ENCODE measurements around the gene GCNT1.
"Not testable (repeated sequence)": the region's sequence is repeated elsewhere in the genome, so short reads cannot be mapped to it uniquely, and the experiment has no call there.

Gene GCNT1

GRCh38 chr9:76521906-76522305, 62.9 kb downstream of the GCNT1 start:
- no peak for TF ChIP-seq CTCF (IDR thresholded peaks at IDR 0.05; ENCODE audit: low read depth, low read length)
- in situ Hi-C loops (cut with HindIII; ENCODE audit: low sequenced_read_pairs), result no loop called here
- DNase-seq (ENCODE audit: low read depth, low spot score), result no peak
- H3K4me3 ChIP-seq (ENCODE audit: low read depth, low read length), result no peak overlapping the region

- in situ Hi-C loops (cut with HindIII; ENCODE audit: low sequenced_read_pairs); DNase-seq (ENCODE audit: low read depth, low spot score); H3K4me3 ChIP-seq (ENCODE audit: low read depth, low read length): not testable (repeated sequence)
These were observed 64.7 kb downstream of the GCNT1 start for GRCh38 chr9:76523617-76524200.

- H3K4me3 ChIP-seq (ENCODE audit: low read depth, low read length), result no peak overlapping the region
- no peak for TF ChIP-seq CTCF (IDR thresholded peaks at IDR 0.05; ENCODE audit: low read depth, low read length)
- DNase-seq (ENCODE audit: low read depth, low spot score), result no peak
- in situ Hi-C loops (cut with HindIII; ENCODE audit: low sequenced_read_pairs), result no loop called here
These were observed 66.2 kb downstream of the GCNT1 start for GRCh38 chr9:76525196-76525595.

GRCh38 chr9:76526026-76526425, 67.0 kb downstream of the GCNT1 start:
- no peak for TF ChIP-seq CTCF (IDR thresholded peaks at IDR 0.05; ENCODE audit: low read depth, low read length)
- no peak overlapping the region for H3K4me3 ChIP-seq (ENCODE audit: low read depth, low read length)
- in situ Hi-C loops (cut with HindIII; ENCODE audit: low sequenced_read_pairs), result no loop called here
- no peak for DNase-seq (ENCODE audit: low read depth, low spot score)

GRCh38 chr9:76528056-76528455, 69.1 kb downstream of the GCNT1 start:
- H3K4me3 ChIP-seq (ENCODE audit: low read depth, low read length), result no peak overlapping the region
- in situ Hi-C loops (cut with HindIII; ENCODE audit: low sequenced_read_pairs), result no loop called here
- no peak for TF ChIP-seq CTCF (IDR thresholded peaks at IDR 0.05; ENCODE audit: low read depth, low read length)
- DNase-seq (ENCODE audit: low read depth, low spot score), result no peak

GRCh38 chr9:76528642-76529190, 69.7 kb downstream of the GCNT1 start:
- DNase-seq (ENCODE audit: low read depth, low spot score), result no peak
- in situ Hi-C loops (cut with HindIII; ENCODE audit: low sequenced_read_pairs), result no loop called here
- no peak overlapping the region for H3K4me3 ChIP-seq (ENCODE audit: low read depth, low read length)
- TF ChIP-seq CTCF (IDR thresholded peaks at IDR 0.05; ENCODE audit: low read depth, low read length), result no peak

GRCh38 chr9:76529653-76530052, 70.7 kb downstream of the GCNT1 start:
- H3K4me3 ChIP-seq (ENCODE audit: low read depth, low read length), result no peak overlapping the region
- DNase-seq (ENCODE audit: low read depth, low spot score), result no peak
- in situ Hi-C loops (cut with HindIII; ENCODE audit: low sequenced_read_pairs), result no loop called here
- TF ChIP-seq CTCF (IDR thresholded peaks at IDR 0.05; ENCODE audit: low read depth, low read length), result no peak

All from astrocyte of the spinal cord (primary cell).